Measurements from ENCODE around the gene CCDC106.

CCDC106 gene

GRCh38 chr19:55645512-55645881, 2.5 kb upstream of the CCDC106 start:
- H3K27me3 ChIP-seq = no peaks in the 10 kb centered on the region
- no peaks in the 10 kb centered on the region for H3K9me3 ChIP-seq
- H3K36me3 ChIP-seq = peaks cover 0 to 15% (median 10%) of the 10 kb centered on the region in 3 donors
- no peak overlapping the region for H3K27ac ChIP-seq
- H3K4me1 ChIP-seq = peaks cover 0 to 72% (median 48%) of the 10 kb centered on the region in 4 donors
- no peak overlapping the region for H3K4me3 ChIP-seq
- intact Hi-C loops (cut with DNase I; ENCODE audit: low total_unique reads) = no loop called here
- TF ChIP-seq CTCF (IDR thresholded peaks at IDR 0.05) = no peak
- no peak for DNase-seq

GRCh38 chr19:55646889-55647731, 902 bp upstream of the CCDC106 start:
- no peak for DNase-seq
- H3K27me3 ChIP-seq = no peaks in the 10 kb centered on the region
- no peaks in the 10 kb centered on the region for H3K9me3 ChIP-seq
- peaks cover 0 to 60% (median 40%) of the 10 kb centered on the region in 4 donors for H3K4me1 ChIP-seq
- peak overlapping the region; percentile 71 to 79 for H3K4me3 ChIP-seq
- peaks cover 0 to 19% (median 10%) of the 10 kb centered on the region in 3 donors for H3K36me3 ChIP-seq
- intact Hi-C loops (cut with DNase I; ENCODE audit: low total_unique reads) = no loop called here
- TF ChIP-seq CTCF (IDR thresholded peaks at IDR 0.05) = no peak
- peak overlapping the region; percentile 78 to 80 for H3K27ac ChIP-seq

GRCh38 chr19:55648585-55649267, 714 bp downstream of the CCDC106 start:
- Histone ChIP-seq H3K36me3 (peaks cover 0 to 27% (median 10%) of the 10 kb centered on the region in 3 donors), H3K4me3 (peak overlapping the region; percentile 71 to 79), H3K27ac (peak overlapping the region; percentile 78 to 80), H3K9me3 (no peaks in the 10 kb centered on the region), H3K27me3 (no peaks in the 10 kb centered on the region), H3K4me1 (peaks cover 0 to 52% (median 36%) of the 10 kb centered on the region in 4 donors)
- intact Hi-C loops (cut with DNase I; ENCODE audit: low total_unique reads) = no loop called here
- TF ChIP-seq CTCF (IDR thresholded peaks at IDR 0.05) = no peak
- DNase-seq = no peak

- Histone ChIP-seq H3K4me3 (peak overlapping the region in 1 of 2 donors; percentile 79), H3K36me3 (peaks cover 0 to 26% (median 10%) of the 10 kb centered on the region in 3 donors), H3K27me3 (no peaks in the 10 kb centered on the region), H3K9me3 (no peaks in the 10 kb centered on the region), H3K27ac (peak overlapping the region; percentile 78 to 80), H3K4me1 (peaks cover 0 to 44% (median 33%) of the 10 kb centered on the region in 4 donors)
- no peak for TF ChIP-seq CTCF (IDR thresholded peaks at IDR 0.05)
- intact Hi-C loops (cut with DNase I; ENCODE audit: low total_unique reads) = no loop called here
- DNase-seq = no peak
Observed at GRCh38 chr19:55649268-55650125, 1.5 kb downstream of the CCDC106 start.

- no peak for DNase-seq
- H3K36me3 ChIP-seq = peaks cover 0 to 20% (median 4%) of the 10 kb centered on the region in 3 donors
- intact Hi-C loops (cut with DNase I; ENCODE audit: low total_unique reads) = no loop called here
- TF ChIP-seq CTCF (IDR thresholded peaks at IDR 0.05) = no peak
- H3K27me3 ChIP-seq = no peaks in the 10 kb centered on the region
- H3K9me3 ChIP-seq = no peaks in the 10 kb centered on the region
- peaks cover 0 to 38% (median 30%) of the 10 kb centered on the region in 4 donors for H3K4me1 ChIP-seq
- no peak overlapping the region for H3K27ac ChIP-seq
- H3K4me3 ChIP-seq = no peak overlapping the region
Observed at GRCh38 chr19:55650126-55650557, 2.1 kb downstream of the CCDC106 start.
